NCI-H1694 treated with DMSO at 0.1 percent for 48 hours (cell line): Measurements from ENCODE around the gene ERO1A.
"Not testable (repeated sequence)": the region's sequence is repeated elsewhere in the genome, so short reads cannot be mapped to it uniquely, and the experiment has no call there.

ENCODE experiments used
- DNase-seq: peaks from one replicate; lab custom pipeline; 2025; lab: John Stamatoyannopoulos, UW

Gene ERO1A

GRCh38 chr14:52695481-52696091 lies at the start of gene ERO1A:
Gene ERO1A (minus strand): TSS chr14:52695558. CDS start chr14:52695481, 77 bp downstream.
- peak; percentile 69 for DNase-seq

GRCh38 chr14:52741865-52742264 lies 46.5 kb upstream of the ERO1A start:
- no peak for DNase-seq

GRCh38 chr14:52740751-52741150 lies 45.4 kb upstream of the ERO1A start:
- DNase-seq, result no peak

GRCh38 chr14:52738409-52738808 lies 43.1 kb upstream of the ERO1A start:
- no peak for DNase-seq

GRCh38 chr14:52735921-52736489 lies 40.6 kb upstream of the ERO1A start:
- no peak for DNase-seq

- no peak for DNase-seq
These were observed 38.5 kb upstream of the ERO1A start for GRCh38 chr14:52733824-52734223.

- no peak for DNase-seq
These were observed 35.4 kb upstream of the ERO1A start for GRCh38 chr14:52730709-52731111.

- DNase-seq, result peak; percentile 90
These were observed 34.8 kb upstream of the ERO1A start, which contains the start of gene STYX for GRCh38 chr14:52729925-52730708. Gene STYX (plus strand): TSS chr14:52730166. CDS start chr14:52730475, 309 bp downstream.

- no peak for DNase-seq
These were observed 34.2 kb upstream of the ERO1A start for GRCh38 chr14:52729585-52729924.

- not testable (repeated sequence) for DNase-seq
These were observed 33.7 kb upstream of the ERO1A start for GRCh38 chr14:52729035-52729434.

- DNase-seq, result not testable (repeated sequence)
These were observed 32.2 kb upstream of the ERO1A start for GRCh38 chr14:52727509-52727908.

- DNase-seq, result no peak
These were observed 28.9 kb upstream of the ERO1A start for GRCh38 chr14:52724360-52724644.

- no peak for DNase-seq
These were observed 28.4 kb upstream of the ERO1A start for GRCh38 chr14:52723514-52724359.

GRCh38 chr14:52716155-52716554 lies 20.8 kb upstream of the ERO1A start:
- DNase-seq, result no peak

GRCh38 chr14:52711666-52712065 lies 16.3 kb upstream of the ERO1A start:
- DNase-seq, result no peak

GRCh38 chr14:52706724-52707706 lies 11.7 kb upstream of the ERO1A start, which contains the start of gene PSMC6:
Gene PSMC6 (plus strand): TSS chr14:52707200. CDS start chr14:52707220, 20 bp downstream.
- DNase-seq, result peak; percentile 91

- DNase-seq, result no peak
These were observed 10.9 kb upstream of the ERO1A start for GRCh38 chr14:52706286-52706685.

- no peak for DNase-seq
These were observed 8.3 kb upstream of the ERO1A start for GRCh38 chr14:52703664-52704063.

GRCh38 chr14:52703225-52703624 lies 7.9 kb upstream of the ERO1A start:
- DNase-seq, result no peak

GRCh38 chr14:52701223-52701622 lies 5.9 kb upstream of the ERO1A start:
- DNase-seq, result no peak

GRCh38 chr14:52700701-52701172 lies 5.4 kb upstream of the ERO1A start:
- no peak for DNase-seq
